Progenitor cell of endocrine pancreas (in vitro differentiated cells): Measurements from ENCODE around the gene TM2D3. TPM values are rescaled to one million over a fixed set of nuclear protein-coding genes. Genes with fewer than 3 reads are reported as not detected.
A peak's percentile ranks its signal among the peaks of the same experiment; 100 is the strongest.
"Not testable (repeated sequence)": the region's sequence is repeated elsewhere in the genome, so short reads cannot be mapped to it uniquely, and the experiment has no call there.

ENCODE experiments used
- DNase-seq: peaks from one replicate; pipeline ENCODE4 v3.0.0; 2021; ENCODE audit warnings: low spot score; ENCODE audit not compliant: unreplicated experiment
- H3K27ac Mint-ChIP-seq: 2 replicates; pipeline ENCODE4 v1.8.0; 2021; ENCODE audit warnings: mild to moderate bottlenecking, moderate library complexity, mixed read lengths
- H3K27me3 Mint-ChIP-seq: 2 replicates; pipeline ENCODE4 v1.8.0; 2021; ENCODE audit warnings: mixed read lengths
- H3K36me3 Mint-ChIP-seq: 2 replicates; pipeline ENCODE4 v1.8.0; 2022; ENCODE audit warnings: mixed read lengths; ENCODE audit not compliant: insufficient read depth
- H3K4me1 Mint-ChIP-seq: 2 replicates; pipeline ENCODE4 v1.8.0; 2021; ENCODE audit warnings: low read depth, mixed read lengths
- H3K4me3 Mint-ChIP-seq: 2 replicates; pipeline ENCODE4 v1.8.0; 2021; ENCODE audit warnings: low read depth, mild to moderate bottlenecking, moderate library complexity, mixed read lengths
- H3K9me3 Mint-ChIP-seq: 2 replicates; pipeline ENCODE4 v1.8.0; 2021; ENCODE audit warnings: low read depth, mixed read lengths
- total RNA-seq: library from RNA; stranded (reverse); gene quantifications from 2 replicates; pipeline ENCODE4 v1.2.1, GENCODE V29; 2021
- TF ChIP-seq, protein P1 (sequence below): fragments of 200-600 bp; sonication (generic); IDR thresholded peaks from one replicate; pipeline ENCODE4 v1.5.0; 2021; ENCODE audit warnings: antibody characterized with exemption, mild to moderate bottlenecking; ENCODE audit not compliant: unreplicated experiment

Gene TM2D3
- total RNA-seq, 1 donor from 2014 or later = 49.3 TPM

DNA sequence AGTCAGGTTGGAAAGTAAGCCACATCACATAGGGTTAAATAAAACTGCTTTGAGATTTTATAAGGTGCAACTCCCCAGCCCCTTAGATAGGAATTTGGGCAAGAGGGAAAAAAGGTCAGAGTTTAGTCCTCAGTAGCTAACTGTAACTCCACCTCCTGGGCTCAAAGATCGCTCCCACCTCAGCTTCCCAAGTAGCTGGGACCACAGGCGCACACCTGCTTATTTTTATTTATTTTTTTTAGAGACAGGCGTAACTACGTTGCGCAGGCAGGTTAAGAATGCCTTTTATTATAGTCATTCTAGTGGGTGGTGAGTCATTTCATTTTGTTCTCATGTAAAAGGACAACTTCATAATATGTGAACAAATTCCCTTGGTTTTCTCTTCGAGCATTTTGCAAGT is 14.7 kb downstream of the TM2D3 start:
- Mint-ChIP-seq H3K36me3 (peaks cover 6% of the 10 kb centered on the region), H3K27me3 (no peaks in the 10 kb centered on the region), H3K9me3 (no peaks in the 10 kb centered on the region), H3K4me3 (no peak overlapping the region), H3K4me1 (peaks cover 5% of the 10 kb centered on the region), H3K27ac (no peak overlapping the region)
- DNase-seq = no peak
- TF ChIP-seq, protein P1, sequence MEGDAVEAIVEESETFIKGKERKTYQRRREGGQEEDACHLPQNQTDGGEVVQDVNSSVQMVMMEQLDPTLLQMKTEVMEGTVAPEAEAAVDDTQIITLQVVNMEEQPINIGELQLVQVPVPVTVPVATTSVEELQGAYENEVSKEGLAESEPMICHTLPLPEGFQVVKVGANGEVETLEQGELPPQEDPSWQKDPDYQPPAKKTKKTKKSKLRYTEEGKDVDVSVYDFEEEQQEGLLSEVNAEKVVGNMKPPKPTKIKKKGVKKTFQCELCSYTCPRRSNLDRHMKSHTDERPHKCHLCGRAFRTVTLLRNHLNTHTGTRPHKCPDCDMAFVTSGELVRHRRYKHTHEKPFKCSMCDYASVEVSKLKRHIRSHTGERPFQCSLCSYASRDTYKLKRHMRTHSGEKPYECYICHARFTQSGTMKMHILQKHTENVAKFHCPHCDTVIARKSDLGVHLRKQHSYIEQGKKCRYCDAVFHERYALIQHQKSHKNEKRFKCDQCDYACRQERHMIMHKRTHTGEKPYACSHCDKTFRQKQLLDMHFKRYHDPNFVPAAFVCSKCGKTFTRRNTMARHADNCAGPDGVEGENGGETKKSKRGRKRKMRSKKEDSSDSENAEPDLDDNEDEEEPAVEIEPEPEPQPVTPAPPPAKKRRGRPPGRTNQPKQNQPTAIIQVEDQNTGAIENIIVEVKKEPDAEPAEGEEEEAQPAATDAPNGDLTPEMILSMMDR = no peak

DNA sequence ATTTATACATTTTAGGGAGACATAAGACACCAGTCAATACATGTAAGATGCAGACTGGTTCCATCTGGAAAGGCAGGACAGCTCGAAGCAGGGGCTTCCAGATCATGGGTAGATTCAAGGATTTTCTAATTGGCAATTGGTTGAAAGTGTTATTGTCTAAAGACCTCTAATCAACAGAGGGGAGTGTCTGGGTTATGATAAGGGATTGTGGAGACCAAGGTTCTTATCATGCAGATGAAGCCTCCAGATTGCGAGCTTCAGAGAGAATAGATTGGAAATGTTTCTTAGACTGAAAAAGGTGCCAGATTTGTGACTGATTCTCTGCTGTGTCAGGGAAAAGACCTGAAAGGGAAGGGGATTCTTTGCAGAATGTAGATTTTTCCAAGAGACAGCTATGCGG is 15.1 kb downstream of the TM2D3 start:
- Mint-ChIP-seq H3K4me1 (peaks cover 5% of the 10 kb centered on the region), H3K27me3 (no peaks in the 10 kb centered on the region), H3K9me3 (no peaks in the 10 kb centered on the region), H3K36me3 (peaks cover 6% of the 10 kb centered on the region), H3K4me3 (no peak overlapping the region), H3K27ac (no peak overlapping the region)
- DNase-seq = no peak
- TF ChIP-seq, protein P1 = no peak

DNA sequence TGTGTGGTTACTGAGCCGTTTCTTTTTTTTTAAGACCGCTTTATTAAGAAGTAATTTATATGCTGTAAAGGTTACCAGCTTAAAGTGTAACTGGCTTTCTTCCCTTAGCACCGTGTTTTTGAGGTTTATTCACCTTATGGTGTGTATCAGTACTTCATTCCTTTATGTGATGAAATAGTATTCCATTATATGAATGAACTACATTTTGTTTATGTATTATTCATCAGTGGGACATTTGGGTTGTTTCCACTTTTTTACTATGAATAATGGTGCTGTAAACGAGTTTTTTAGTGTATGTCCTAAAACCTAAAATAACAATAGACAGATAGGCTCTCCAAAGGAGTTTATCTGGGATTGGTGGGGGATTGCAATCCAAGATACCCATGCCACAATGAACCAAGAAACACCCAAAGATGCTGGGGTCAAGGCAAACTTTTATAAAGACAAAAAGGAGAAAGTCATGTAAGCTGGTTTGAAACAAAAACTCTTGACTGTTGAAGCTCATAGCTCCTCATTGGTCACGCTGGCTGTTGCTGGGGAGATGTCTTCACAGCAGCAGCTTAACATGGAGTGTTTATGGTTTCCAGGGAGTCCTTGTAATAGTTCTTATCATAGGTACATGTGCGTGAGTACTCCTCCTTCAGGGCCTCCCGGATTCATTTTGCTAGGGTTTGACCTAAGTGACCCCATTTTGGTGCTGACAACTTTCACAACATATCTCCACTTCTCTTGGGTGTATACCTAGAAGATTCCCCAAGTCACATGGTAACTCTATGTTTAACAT is 16.0 kb downstream of the TM2D3 start:
- H3K4me3 Mint-ChIP-seq = no peak overlapping the region
- TF ChIP-seq, protein P1 = no peak
- no peaks in the 10 kb centered on the region for H3K9me3 Mint-ChIP-seq

DNA sequence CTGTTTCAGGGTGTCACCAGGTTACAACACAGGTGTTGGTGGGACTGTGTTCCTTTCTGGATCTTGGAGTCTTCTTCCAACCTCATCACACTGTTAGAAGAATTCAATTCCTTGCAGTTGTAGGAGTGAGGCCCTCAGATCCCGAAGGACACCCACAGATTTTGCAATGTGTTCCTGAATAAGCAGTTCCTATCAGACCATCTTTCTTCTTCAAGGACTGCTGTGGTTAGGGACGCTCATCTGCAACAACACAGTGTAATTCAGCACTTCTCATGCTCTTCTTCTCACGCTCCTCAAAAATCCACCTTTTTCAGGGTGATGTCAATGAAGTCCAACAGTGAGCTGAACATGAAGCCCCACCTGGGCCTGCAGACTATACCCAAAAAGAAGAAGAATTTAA is 18.8 kb downstream of the TM2D3 start:
- no peak for DNase-seq
- H3K36me3 Mint-ChIP-seq = no peaks in the 10 kb centered on the region
- no peaks in the 10 kb centered on the region for H3K9me3 Mint-ChIP-seq
- H3K4me3 Mint-ChIP-seq = no peak overlapping the region
- peak overlapping the region; percentile 20 for H3K27ac Mint-ChIP-seq
- TF ChIP-seq, protein P1 = no peak
- H3K27me3 Mint-ChIP-seq = no peaks in the 10 kb centered on the region
- H3K4me1 Mint-ChIP-seq = peaks cover 3% of the 10 kb centered on the region

More for the DNA sequence above, 16.0 kb downstream of the TM2D3 start:
- Mint-ChIP-seq H3K27ac (no peak overlapping the region), H3K4me1 (peaks cover 5% of the 10 kb centered on the region), H3K27me3 (no peaks in the 10 kb centered on the region), H3K36me3 (peaks cover 6% of the 10 kb centered on the region)
- DNase-seq = no peak

DNA sequence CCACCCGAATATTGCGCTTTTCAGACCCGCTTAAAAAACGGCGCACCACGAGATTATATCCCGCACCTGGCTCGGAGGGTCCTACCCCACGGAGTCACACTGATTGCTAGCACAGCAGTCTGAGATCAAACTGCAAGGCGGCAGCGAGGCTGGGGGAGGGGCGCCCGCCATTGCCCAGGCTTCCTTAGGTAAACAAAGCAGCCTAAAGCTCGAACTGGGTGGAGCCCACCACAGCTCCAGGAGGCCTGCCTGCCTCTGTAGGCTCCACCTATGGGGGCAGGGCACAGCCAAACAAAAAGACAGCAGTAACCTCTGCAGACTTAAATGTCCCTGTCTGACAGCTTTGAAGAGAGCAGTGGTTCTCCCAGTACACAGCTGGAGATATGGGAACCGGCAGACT is 25.5 kb downstream of the TM2D3 start:
- H3K36me3 Mint-ChIP-seq = peaks cover 18% of the 10 kb centered on the region
- not testable (repeated sequence) for H3K27me3 Mint-ChIP-seq, H3K4me1 Mint-ChIP-seq, H3K4me3 Mint-ChIP-seq, DNase-seq, H3K27ac Mint-ChIP-seq
- peaks cover 14% of the 10 kb centered on the region for H3K9me3 Mint-ChIP-seq

DNA sequence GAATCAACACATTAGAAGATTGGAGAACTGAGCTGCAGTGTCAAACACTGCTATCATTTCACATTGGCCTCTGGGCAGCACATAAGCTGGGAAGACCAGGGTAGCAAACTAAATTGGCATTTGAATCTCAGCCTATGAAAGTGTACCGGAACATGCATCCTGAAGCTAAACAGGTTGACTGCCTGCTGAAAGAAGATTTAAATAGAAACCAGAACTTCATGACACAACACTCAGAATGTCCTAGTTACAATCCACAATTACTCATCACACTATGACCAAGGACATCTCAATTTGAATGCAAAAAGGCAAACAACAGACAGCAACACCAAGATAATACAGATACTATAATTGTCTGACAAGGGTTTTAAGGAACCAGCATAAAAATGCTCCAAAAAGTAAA is 26.2 kb downstream of the TM2D3 start:
- DNase-seq = no peak
- Mint-ChIP-seq H3K27ac (no peak overlapping the region), H3K4me3 (no peak overlapping the region), H3K27me3 (no peaks in the 10 kb centered on the region), H3K4me1 (peaks cover 4% of the 10 kb centered on the region), H3K9me3 (peaks cover 14% of the 10 kb centered on the region), H3K36me3 (peaks cover 18% of the 10 kb centered on the region)
- TF ChIP-seq, protein P1 = no peak
